ENCODE results near the gene PPOX.

Gene PPOX

DNA sequence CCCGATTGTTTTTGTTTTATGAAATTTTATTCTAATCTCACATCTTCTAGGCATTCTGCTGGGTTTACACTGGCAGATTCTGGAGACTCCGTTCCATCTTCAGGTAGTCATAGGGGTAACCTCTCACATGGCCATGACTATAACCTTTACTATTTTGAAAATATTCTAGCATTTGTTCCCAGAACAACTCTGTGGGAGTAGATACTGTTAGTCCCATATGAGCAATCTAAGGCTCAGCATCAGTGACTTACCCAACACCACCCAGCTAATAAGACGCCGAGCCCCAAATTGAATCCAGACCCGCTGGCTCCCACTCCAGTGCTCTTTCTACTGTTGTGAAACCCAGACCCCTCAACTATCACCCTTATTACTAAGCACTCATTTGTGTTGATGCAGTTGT is 22.8 kb downstream of the PPOX start:
- no peaks in the 10 kb centered on the region for H3K36me3 ChIP-seq (ENCODE audit: insufficient read depth, low read length)
- H3K4me3 ChIP-seq (ENCODE audit: low read length) = no peak overlapping the region
- no peak overlapping the region for H2AFZ ChIP-seq (ENCODE audit: low read depth, low read length)
- H3K27me3 ChIP-seq (ENCODE audit: insufficient read depth, low read length) = no peaks in the 10 kb centered on the region
- no peaks in the 10 kb centered on the region for H3K9me3 ChIP-seq (ENCODE audit: low read length)
- peaks cover 10% of the 10 kb centered on the region for H3K4me1 ChIP-seq (ENCODE audit: insufficient read depth, low read length)

DNA sequence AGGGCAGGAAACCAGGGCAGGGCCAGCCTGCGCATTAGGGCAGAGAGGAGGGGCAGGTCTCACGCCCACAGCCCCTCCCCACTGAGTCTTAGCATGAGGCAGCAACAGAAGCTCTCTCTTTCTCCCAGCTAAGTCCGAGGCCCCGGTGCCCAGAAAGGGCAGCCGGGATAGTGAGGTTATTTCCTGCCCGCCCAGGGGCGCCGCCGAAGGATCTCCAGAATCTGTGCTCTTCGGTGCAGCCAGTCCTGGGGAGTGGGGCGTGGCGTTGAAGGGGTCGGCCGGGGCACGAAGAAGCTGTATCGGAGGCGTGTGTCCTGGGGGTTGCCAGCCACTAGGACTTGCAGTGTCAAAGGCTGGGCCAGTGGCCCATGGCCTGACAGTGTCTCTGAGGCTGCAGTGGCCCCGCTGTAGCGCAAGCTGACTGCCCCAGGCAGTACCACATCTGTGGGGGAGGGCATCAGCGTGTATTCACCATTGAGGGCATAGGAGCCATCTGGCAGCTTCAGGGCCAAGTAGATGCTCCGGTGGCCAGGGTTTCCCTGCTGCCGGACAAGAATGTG is 24.8 kb downstream of the PPOX start:
- no peaks in the 10 kb centered on the region for H3K27me3 ChIP-seq (ENCODE audit: insufficient read depth, low read length)
- no peaks in the 10 kb centered on the region for H3K36me3 ChIP-seq (ENCODE audit: insufficient read depth, low read length)
- H3K9me3 ChIP-seq (ENCODE audit: low read length) = no peaks in the 10 kb centered on the region
- H2AFZ ChIP-seq (ENCODE audit: low read depth, low read length) = no peak overlapping the region
- peaks cover 10% of the 10 kb centered on the region for H3K4me1 ChIP-seq (ENCODE audit: insufficient read depth, low read length)
- H3K4me3 ChIP-seq (ENCODE audit: low read length) = no peak overlapping the region

- H3K27me3 ChIP-seq (ENCODE audit: insufficient read depth, low read length) = no peaks in the 10 kb centered on the region
- no peak overlapping the region for H2AFZ ChIP-seq (ENCODE audit: low read depth, low read length)
- no peak overlapping the region for H3K4me3 ChIP-seq (ENCODE audit: low read length)
- no peaks in the 10 kb centered on the region for H3K9me3 ChIP-seq (ENCODE audit: low read length)
- peaks cover 10% of the 10 kb centered on the region for H3K4me1 ChIP-seq (ENCODE audit: insufficient read depth, low read length)
- H3K36me3 ChIP-seq (ENCODE audit: insufficient read depth, low read length) = no peaks in the 10 kb centered on the region
These were observed 25.7 kb downstream of the PPOX start for GRCh38 chr1:161191971-161192370.

- no peak overlapping the region for H3K4me3 ChIP-seq (ENCODE audit: low read length)
These were observed 26.5 kb downstream of the PPOX start for GRCh38 chr1:161192476-161193465.

GRCh38 chr1:161193561-161194235 is 27.5 kb downstream of the PPOX start:
- H3K4me1 ChIP-seq (ENCODE audit: insufficient read depth, low read length) = peaks cover 14% of the 10 kb centered on the region
- H3K36me3 ChIP-seq (ENCODE audit: insufficient read depth, low read length) = no peaks in the 10 kb centered on the region
- H3K27me3 ChIP-seq (ENCODE audit: insufficient read depth, low read length) = no peaks in the 10 kb centered on the region
- H3K9me3 ChIP-seq (ENCODE audit: low read length) = no peaks in the 10 kb centered on the region
- no peak overlapping the region for H2AFZ ChIP-seq (ENCODE audit: low read depth, low read length)
- no peak overlapping the region for H3K4me3 ChIP-seq (ENCODE audit: low read length)

More at GRCh38 chr1:161192476-161193465, 26.5 kb downstream of the PPOX start:
- Histone ChIP-seq H3K4me1 (ENCODE audit: insufficient read depth, low read length) (peaks cover 10% of the 10 kb centered on the region), H3K9me3 (ENCODE audit: low read length) (no peaks in the 10 kb centered on the region), H2AFZ (ENCODE audit: low read depth, low read length) (no peak overlapping the region), H3K36me3 (ENCODE audit: insufficient read depth, low read length) (no peaks in the 10 kb centered on the region), H3K27me3 (ENCODE audit: insufficient read depth, low read length) (no peaks in the 10 kb centered on the region)

DNA sequence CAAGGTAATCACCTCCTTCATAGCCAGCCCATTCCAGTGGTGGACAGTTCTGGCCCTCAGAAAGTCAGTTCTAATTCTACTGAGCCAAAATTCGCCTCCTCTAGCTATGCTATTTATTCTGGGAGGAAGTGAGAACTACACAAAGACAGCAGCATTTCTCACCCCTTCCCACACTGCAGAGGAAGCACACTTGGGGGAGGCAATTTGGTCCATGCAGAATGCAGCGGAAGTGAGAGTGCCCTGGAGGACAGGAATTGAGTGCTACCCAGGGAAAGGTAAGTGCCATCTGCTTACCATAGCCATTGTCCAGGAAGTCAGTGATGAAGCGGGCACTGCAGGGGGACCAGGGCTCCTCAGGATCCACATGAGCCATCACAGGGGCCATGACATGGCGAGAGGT is 28.9 kb downstream of the PPOX start:
- H3K4me1 ChIP-seq (ENCODE audit: insufficient read depth, low read length) = peaks cover 18% of the 10 kb centered on the region
- no peaks in the 10 kb centered on the region for H3K27me3 ChIP-seq (ENCODE audit: insufficient read depth, low read length)
- no peak overlapping the region for H3K4me3 ChIP-seq (ENCODE audit: low read length)
- H3K36me3 ChIP-seq (ENCODE audit: insufficient read depth, low read length) = no peaks in the 10 kb centered on the region
- no peak overlapping the region for H2AFZ ChIP-seq (ENCODE audit: low read depth, low read length)
- H3K9me3 ChIP-seq (ENCODE audit: low read length) = no peaks in the 10 kb centered on the region

GRCh38 chr1:161196111-161196510 is 29.9 kb downstream of the PPOX start:
- Histone ChIP-seq H3K4me1 (ENCODE audit: insufficient read depth, low read length) (peaks cover 24% of the 10 kb centered on the region), H2AFZ (ENCODE audit: low read depth, low read length) (no peak overlapping the region), H3K36me3 (ENCODE audit: insufficient read depth, low read length) (no peaks in the 10 kb centered on the region), H3K27me3 (ENCODE audit: insufficient read depth, low read length) (no peaks in the 10 kb centered on the region), H3K9me3 (ENCODE audit: low read length) (no peaks in the 10 kb centered on the region), H3K4me3 (ENCODE audit: low read length) (no peak overlapping the region)

GRCh38 chr1:161196521-161197451 is 30.6 kb downstream of the PPOX start:
- peaks cover 30% of the 10 kb centered on the region for H3K4me1 ChIP-seq (ENCODE audit: insufficient read depth, low read length)
- H3K27me3 ChIP-seq (ENCODE audit: insufficient read depth, low read length) = no peaks in the 10 kb centered on the region
- H3K36me3 ChIP-seq (ENCODE audit: insufficient read depth, low read length) = no peaks in the 10 kb centered on the region
- no peaks in the 10 kb centered on the region for H3K9me3 ChIP-seq (ENCODE audit: low read length)
- no peak overlapping the region for H2AFZ ChIP-seq (ENCODE audit: low read depth, low read length)
- H3K4me3 ChIP-seq (ENCODE audit: low read length) = no peak overlapping the region

- no peak overlapping the region for H2AFZ ChIP-seq (ENCODE audit: low read depth, low read length)
- no peak overlapping the region for H3K4me3 ChIP-seq (ENCODE audit: low read length)
- no peaks in the 10 kb centered on the region for H3K9me3 ChIP-seq (ENCODE audit: low read length)
- H3K4me1 ChIP-seq (ENCODE audit: insufficient read depth, low read length) = peaks cover 31% of the 10 kb centered on the region
- no peaks in the 10 kb centered on the region for H3K36me3 ChIP-seq (ENCODE audit: insufficient read depth, low read length)
- H3K27me3 ChIP-seq (ENCODE audit: insufficient read depth, low read length) = no peaks in the 10 kb centered on the region
These were observed 31.5 kb downstream of the PPOX start for GRCh38 chr1:161197560-161198193.

GRCh38 chr1:161198194-161198896 is 32.1 kb downstream of the PPOX start:
- Histone ChIP-seq H3K4me1 (ENCODE audit: insufficient read depth, low read length) (peaks cover 26% of the 10 kb centered on the region), H3K4me3 (ENCODE audit: low read length) (no peak overlapping the region)

GRCh38 chr1:161198897-161199431 is 32.7 kb downstream of the PPOX start, which contains the start of gene ADAMTS4:
Gene ADAMTS4 (minus strand): TSS chr1:161199054. CDS start chr1:161198627, 427 bp downstream.
- Histone ChIP-seq H3K4me3 (ENCODE audit: low read length) (no peak within 1 kb of the TSS), H3K36me3 (ENCODE audit: insufficient read depth, low read length) (peaks cover 6% of the 10 kb centered on the region), H3K27me3 (ENCODE audit: insufficient read depth, low read length) (no peaks in the 10 kb centered on the region), H2AFZ (ENCODE audit: low read depth, low read length) (no peak within 1 kb of the TSS), H3K9me3 (ENCODE audit: low read length) (no peaks in the 10 kb centered on the region), H3K4me1 (ENCODE audit: insufficient read depth, low read length) (peaks cover 26% of the 10 kb centered on the region)

More at GRCh38 chr1:161198194-161198896, 32.1 kb downstream of the PPOX start:
- Histone ChIP-seq H3K27me3 (ENCODE audit: insufficient read depth, low read length) (no peaks in the 10 kb centered on the region), H3K9me3 (ENCODE audit: low read length) (no peaks in the 10 kb centered on the region), H3K36me3 (ENCODE audit: insufficient read depth, low read length) (peaks cover under 1% of the 10 kb centered on the region), H2AFZ (ENCODE audit: low read depth, low read length) (no peak overlapping the region)
